ENCODE data around the gene COX20. TPM values are rescaled to one million over a fixed set of nuclear protein-coding genes. Genes with fewer than 3 reads are reported as not detected.

Gene COX20
- total and polyA plus RNA-seq, 2 of the 13 experiments (the other 11 are each of a cell fraction or from before 2014, with no cell fraction given): 34.4 to 95.8 TPM

GRCh38 chr1:244815600-244816099, 19.8 kb upstream of the COX20 start:
- BruUV-seq (replicated peaks): no TSS peak
- CTCF ChIA-PET (ENCODE audit: low intra/inter-chr PET ratio, low total read pairs): no interaction called here
- Histone ChIP-seq H4K20me1 (ENCODE audit: insufficient read depth, low read length) (no peaks in the 10 kb centered on the region), H3K36me3 (replicated peaks in 1 of 2; ENCODE audit: control insufficient read depth in 1 of 2, insufficient read depth in 2 of 2, low read length in 2 of 2) (no peaks in the 10 kb centered on the region), H3K9me3 (ENCODE audit: low read length) (no peaks in the 10 kb centered on the region), H3K79me2 (ENCODE audit: insufficient read depth, low read length) (no peaks in the 10 kb centered on the region), H3K4me3 (replicated peaks in 1 of 3; ENCODE audit: insufficient read depth in 1 of 3, low read depth in 2 of 3, low read length in 3 of 3) (no peak overlapping the region), H3K4me1 (ENCODE audit: insufficient read depth, low read length) (peaks cover 23% of the 10 kb centered on the region), H3K27ac (ENCODE audit: extremely low read length, insufficient read depth, low read length) (no peak overlapping the region), H3K4me2 (ENCODE audit: low read depth, low read length) (no peak overlapping the region), H2AFZ (ENCODE audit: low read length) (no peak overlapping the region), H3K9ac (ENCODE audit: insufficient read depth, low read depth, low read length) (no peak overlapping the region), H3K27me3 (ENCODE audit: control insufficient read depth in 1 of 2, insufficient read depth in 2 of 2, low read length in 2 of 2) (no peaks in the 10 kb centered on the region)
- intact Hi-C loops (cut with micrococcal nuclease; ENCODE audit: unreplicated experiment) (no loop called here), in situ Hi-C loops (cut with HindIII; ENCODE audit: extremely low pct_ligation_motif_present, low pct_unique_long_range_greater_than_20kb) (no loop called here)
- no peak for FAIRE-seq
- DNase-seq (ENCODE audit: low spot score): no peak
- no peak for ATAC-seq
- WGBS (ENCODE audit: low lambda C conversion rate): 88% methylated on average over 15 of the region's 15 CpGs
- TF ChIP-seq GTF3A (CRISPR knock-in tag; conservative IDR thresholded peaks at IDR 0.05) (no peak), ZNF510 (CRISPR knock-in tag; IDR thresholded peaks at IDR 0.05; ENCODE audit: low read depth) (no peak), GMEB1 (CRISPR knock-in tag; IDR thresholded peaks at IDR 0.05; ENCODE audit: borderline replicate concordance) (no peak), ARHGAP35 (CRISPR knock-in tag; IDR thresholded peaks at IDR 0.05; ENCODE audit: borderline replicate concordance) (no peak)
- POLR2A ChIA-PET: no interaction called here

GRCh38 chr1:244817415-244817894, 18.0 kb upstream of the COX20 start:
- WGBS (ENCODE audit: low lambda C conversion rate): 51% methylated on average over 12 of the region's 12 CpGs
- Histone ChIP-seq H3K27ac (ENCODE audit: extremely low read length, insufficient read depth, low read length) (peak overlapping the region; percentile 83), H3K4me1 (ENCODE audit: insufficient read depth, low read length) (peaks cover 23% of the 10 kb centered on the region), H3K27me3 (ENCODE audit: control insufficient read depth in 1 of 2, insufficient read depth in 2 of 2, low read length in 2 of 2) (no peaks in the 10 kb centered on the region), H3K36me3 (replicated peaks in 1 of 2; ENCODE audit: control insufficient read depth in 1 of 2, insufficient read depth in 2 of 2, low read length in 2 of 2) (no peaks in the 10 kb centered on the region), H3K79me2 (ENCODE audit: insufficient read depth, low read length) (no peaks in the 10 kb centered on the region), H3K9me3 (ENCODE audit: low read length) (no peaks in the 10 kb centered on the region), H3K9ac (ENCODE audit: insufficient read depth, low read depth, low read length) (peak overlapping the region; percentile 54; the same call in 1 of the 2 replicates), H4K20me1 (ENCODE audit: insufficient read depth, low read length) (no peaks in the 10 kb centered on the region), H3K4me3 (replicated peaks in 1 of 3; ENCODE audit: insufficient read depth in 1 of 3, low read depth in 2 of 3, low read length in 3 of 3) (no peak overlapping the region), H3K4me2 (ENCODE audit: low read depth, low read length) (peak overlapping the region; percentile 51), H2AFZ (ENCODE audit: low read length) (no peak overlapping the region)
- ChIA-PET CTCF (ENCODE audit: low intra/inter-chr PET ratio, low total read pairs) (no interaction called here), POLR2A (interaction anchor here (0.8 to 1.8 kb wide), 5 partner anchors 14 to 152 kb away, joined by 3 to 17 read pairs (median 6); a partner anchor contains a TSS)
- ATAC-seq: peak; percentile 87
- peak; percentile 34 for FAIRE-seq
- no TSS peak for BruUV-seq (replicated peaks)
- peak; percentile 90 for DNase-seq (ENCODE audit: low spot score)
- intact Hi-C loops (cut with micrococcal nuclease; ENCODE audit: unreplicated experiment): loop anchor here (1.0 kb wide), 1 partner anchor 16 kb away; no protein-coding TSS in a partner anchor
- in situ Hi-C loops (cut with HindIII; ENCODE audit: extremely low pct_ligation_motif_present, low pct_unique_long_range_greater_than_20kb): no loop called here
- TF ChIP-seq ZNF550 (CRISPR knock-in tag; IDR thresholded peaks at IDR 0.05; ENCODE audit: borderline replicate concordance) (no peak), ISX (CRISPR knock-in tag; conservative IDR thresholded peaks at IDR 0.05) (no peak), KDM2A (CRISPR knock-in tag; IDR thresholded peaks at IDR 0.05; ENCODE audit: borderline replicate concordance, low read depth) (peak; percentile 32; the same call in 1 of the 2 replicates), NFATC3 (CRISPR knock-in tag; IDR thresholded peaks at IDR 0.05) (no peak), PBX3 (CRISPR knock-in tag; IDR thresholded peaks at IDR 0.05; ENCODE audit: borderline replicate concordance) (no peak), RELA (CRISPR knock-in tag; IDR thresholded peaks at IDR 0.05) (no peak), BRD4 (CRISPR knock-in tag; IDR thresholded peaks at IDR 0.05) (no peak), ZNF224 (CRISPR knock-in tag; IDR thresholded peaks at IDR 0.05) (no peak), ZNF770 (CRISPR knock-in tag; IDR thresholded peaks at IDR 0.05) (peak; percentile 96), CBX5 (CRISPR knock-in tag; IDR thresholded peaks at IDR 0.05; ENCODE audit: borderline replicate concordance) (no peak)

All from HepG2 (cell line).